ENCODE data around the gene LYRM1.

DNA sequence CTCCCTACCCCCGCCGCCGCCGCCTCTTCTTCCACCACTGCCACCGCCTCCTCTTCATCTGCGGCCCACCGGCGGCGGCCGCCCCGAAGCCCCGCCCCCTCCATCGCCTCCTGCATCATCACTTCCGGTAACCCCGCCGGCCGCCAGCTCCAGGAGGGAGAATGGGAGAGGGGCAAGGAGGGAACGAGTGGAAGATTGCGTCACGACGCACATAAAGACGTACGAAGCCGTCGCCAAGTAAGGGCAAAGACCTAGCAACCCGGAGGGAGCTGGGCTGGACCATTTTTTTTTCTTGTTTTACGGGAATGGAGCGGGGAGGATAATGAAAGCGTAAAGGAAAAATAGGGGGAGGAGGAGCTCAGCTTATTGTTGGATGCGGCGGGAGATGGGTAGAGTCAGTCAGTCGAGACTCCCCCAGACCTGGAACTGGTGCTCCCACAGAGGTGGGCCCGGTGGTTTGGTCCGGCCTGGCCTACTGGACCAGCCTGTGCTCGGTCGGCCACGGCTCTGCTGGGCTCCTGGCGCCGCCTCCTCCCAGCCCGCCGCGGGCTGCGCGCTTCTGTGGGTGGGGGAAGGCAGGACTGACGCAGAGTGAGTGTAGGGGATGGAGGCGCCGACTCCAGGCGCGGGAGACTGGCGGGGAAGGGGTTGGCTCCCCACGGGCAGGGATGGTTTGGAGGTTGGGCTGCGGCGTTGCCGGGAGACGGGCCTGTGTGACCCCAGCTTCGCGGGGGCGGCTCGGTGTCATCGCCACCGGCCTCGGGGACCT lies at the start of gene LYRM1, which contains the start of gene DCUN1D3:
- TF ChIP-seq, protein P1, sequence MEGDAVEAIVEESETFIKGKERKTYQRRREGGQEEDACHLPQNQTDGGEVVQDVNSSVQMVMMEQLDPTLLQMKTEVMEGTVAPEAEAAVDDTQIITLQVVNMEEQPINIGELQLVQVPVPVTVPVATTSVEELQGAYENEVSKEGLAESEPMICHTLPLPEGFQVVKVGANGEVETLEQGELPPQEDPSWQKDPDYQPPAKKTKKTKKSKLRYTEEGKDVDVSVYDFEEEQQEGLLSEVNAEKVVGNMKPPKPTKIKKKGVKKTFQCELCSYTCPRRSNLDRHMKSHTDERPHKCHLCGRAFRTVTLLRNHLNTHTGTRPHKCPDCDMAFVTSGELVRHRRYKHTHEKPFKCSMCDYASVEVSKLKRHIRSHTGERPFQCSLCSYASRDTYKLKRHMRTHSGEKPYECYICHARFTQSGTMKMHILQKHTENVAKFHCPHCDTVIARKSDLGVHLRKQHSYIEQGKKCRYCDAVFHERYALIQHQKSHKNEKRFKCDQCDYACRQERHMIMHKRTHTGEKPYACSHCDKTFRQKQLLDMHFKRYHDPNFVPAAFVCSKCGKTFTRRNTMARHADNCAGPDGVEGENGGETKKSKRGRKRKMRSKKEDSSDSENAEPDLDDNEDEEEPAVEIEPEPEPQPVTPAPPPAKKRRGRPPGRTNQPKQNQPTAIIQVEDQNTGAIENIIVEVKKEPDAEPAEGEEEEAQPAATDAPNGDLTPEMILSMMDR (IDR thresholded peaks at IDR 0.05), result no peak
- peak; percentile 97 for TF ChIP-seq POLR2AphosphoS5 (IDR thresholded peaks at IDR 0.05)
